Transverse colon (tissue), 4 donors: ENCODE results near the gene MGAT1. TPM values are rescaled to one million over a fixed set of nuclear protein-coding genes. Genes with fewer than 3 reads are reported as not detected.

ENCODE experiments used
- DNase-seq: peaks from one replicate; pipeline ENCODE4 v3.0.0-alpha.2; 2019
- H3K27ac ChIP-seq, 4 donors: fragments of 200-600 bp; sonication (generic); 2 replicates each; pipeline ENCODE4 v1.5.1; 2016 to 2018; ENCODE audit warnings: inconsistent platforms in 4 of 4
- H3K27me3 ChIP-seq: fragments of 200-600 bp; sonication (generic); 2 replicates; pipeline ENCODE4 v1.5.1; 2017; ENCODE audit warnings: inconsistent platforms
- H3K36me3 ChIP-seq, 4 donors: fragments of 200-600 bp; sonication (generic); 2 replicates each; pipeline ENCODE4 v1.5.1; 2017 to 2019; ENCODE audit warnings: inconsistent platforms in 4 of 4
- H3K4me1 ChIP-seq, 4 donors: fragments of 200-600 bp; sonication (generic); 2 replicates each; pipeline ENCODE4 v1.5.1; 2017 to 2020; ENCODE audit warnings: inconsistent platforms in 4 of 4
- H3K4me3 ChIP-seq, 4 donors: fragments of 200-600 bp; sonication (generic); 1 replicate in 1 of 4; 2 replicates in 3 of 4; pipeline versions ENCODE4 v1.5.1 to v1.6.1; 2017 to 2019; ENCODE audit warnings: inconsistent platforms in 4 of 4
- H3K9me3 ChIP-seq, 2 donors: fragments of 200-600 bp; sonication (generic); 2 replicates each; pipeline ENCODE4 v1.5.1; 2017 to 2019; ENCODE audit warnings: inconsistent platforms in 2 of 2
- EP300 ChIP-seq: sonication (generic); formaldehyde crosslinking; IDR thresholded peaks from one replicate; pipeline ENCODE4 v1.6.1; 2017; ENCODE audit warnings: antibody characterized with exemption, low read depth
- POLR2A ChIP-seq: fragments of 450-650 bp; IDR thresholded peaks from one replicate; pipeline ENCODE4 v1.6.1; 2016; ENCODE audit warnings: antibody characterized with exemption, mild to moderate bottlenecking, moderate library complexity
- POLR2AphosphoS5 ChIP-seq, 3 donors: sonication (generic); formaldehyde crosslinking; IDR thresholded peaks; one replicate each; pipeline ENCODE4 v1.6.1; 2016; ENCODE audit warnings: antibody characterized with exemption in 3 of 3
- WGBS, 2 donors: methylation state at CpG; one replicate each; pipeline ENCODE4 v1.1.5; 2018; ENCODE audit warnings: low coverage in 1 of 2; 5-methylcytosine and 5-hydroxymethylcytosine counted together
- in situ Hi-C, 4 donors: fragments of 200-750 bp; cut with MboI; loops; one replicate each; pipeline versions ENCODE4 v1.15.0 to v1.15.1; 2017; ENCODE audit warnings: low sequenced_read_pairs in 3 of 4, low pct_ligation_motif_present in 1 of 4, low pct_unique_long_range_greater_than_20kb in 1 of 4
- intact Hi-C: fragments of 100-400 bp; cut with DNase I; formaldehyde crosslinking; loops from one replicate; pipeline ENCODE4 v1.15.1; 2023; ENCODE audit warnings: low total_unique reads
- total RNA-seq, 4 donors: library from RNA; depleted of rRNA; stranded (reverse); fragments of >200 nt; gene quantifications; one replicate each; pipeline ENCODE4 v1.1.0, GENCODE V29; 2016
- TF ChIP-seq, protein P1 (sequence below), 5 experiments: fragments of 200-600 bp in 3 of 5; fragments of 450-650 bp in 2 of 5; sonication (generic) in 3 of 5; IDR thresholded peaks; 1 replicate in 2 of 5; 2 replicates in 3 of 5; pipeline ENCODE4 v1.5.1; 2016 to 2017; ENCODE audit warnings: antibody characterized with exemption in 5 of 5, inconsistent platforms in 3 of 5, mild to moderate bottlenecking in 2 of 5, moderate library complexity in 1 of 5

MGAT1 gene
- total RNA-seq, 4 donors from 2014 or later = 98.5 to 131 (median 114) TPM

DNA sequence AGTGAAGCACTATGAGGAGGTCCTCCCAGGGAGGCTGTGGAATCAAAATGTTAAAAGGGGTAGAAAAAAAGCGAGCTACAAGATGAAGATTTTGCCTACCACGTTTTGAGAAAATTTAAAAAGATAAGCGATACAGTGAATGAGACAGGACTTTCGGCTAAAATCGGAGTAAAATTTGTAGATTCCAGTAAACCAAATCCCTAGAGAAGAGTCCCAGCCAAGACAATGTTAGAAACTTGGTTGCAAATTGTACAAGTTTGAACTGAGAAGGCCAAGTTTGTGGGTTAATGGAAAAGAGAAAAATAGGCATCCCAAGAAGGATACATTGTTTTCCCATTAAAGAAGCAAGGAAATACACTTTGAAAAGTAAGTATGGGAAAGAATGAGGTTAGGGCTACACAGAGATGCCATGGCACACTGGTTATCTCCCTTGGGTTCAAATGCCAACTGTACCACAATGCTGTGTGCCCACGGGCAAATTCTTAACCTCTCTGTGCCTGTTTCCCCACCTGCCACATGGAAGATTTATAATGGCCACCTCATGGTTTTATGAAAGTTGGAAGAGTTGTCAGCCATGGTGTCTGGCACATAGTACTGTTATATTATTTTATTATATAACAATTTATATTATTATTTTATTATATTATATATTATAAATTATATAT, 16.2 kb upstream of the MGAT1 start:
- 80% methylated on average over 5 to 6 of the region's 6 CpGs for WGBS, 2 donors
- Histone ChIP-seq H3K27me3 (no peaks in the 10 kb centered on the region), H3K9me3 (no peaks in the 10 kb centered on the region), H3K4me3 (no peak overlapping the region), H3K36me3 (no peaks in the 10 kb centered on the region), H3K4me1 (peaks cover 0 to 30% (median 10%) of the 10 kb centered on the region in 4 donors), H3K27ac (peak overlapping the region; percentile 44 to 71 (median 62))
- TF ChIP-seq EP300 = no peak
- TF ChIP-seq POLR2AphosphoS5 (IDR thresholded peaks at IDR 0.05) = no peak
- TF ChIP-seq POLR2A = no peak
- TF ChIP-seq, protein P1, sequence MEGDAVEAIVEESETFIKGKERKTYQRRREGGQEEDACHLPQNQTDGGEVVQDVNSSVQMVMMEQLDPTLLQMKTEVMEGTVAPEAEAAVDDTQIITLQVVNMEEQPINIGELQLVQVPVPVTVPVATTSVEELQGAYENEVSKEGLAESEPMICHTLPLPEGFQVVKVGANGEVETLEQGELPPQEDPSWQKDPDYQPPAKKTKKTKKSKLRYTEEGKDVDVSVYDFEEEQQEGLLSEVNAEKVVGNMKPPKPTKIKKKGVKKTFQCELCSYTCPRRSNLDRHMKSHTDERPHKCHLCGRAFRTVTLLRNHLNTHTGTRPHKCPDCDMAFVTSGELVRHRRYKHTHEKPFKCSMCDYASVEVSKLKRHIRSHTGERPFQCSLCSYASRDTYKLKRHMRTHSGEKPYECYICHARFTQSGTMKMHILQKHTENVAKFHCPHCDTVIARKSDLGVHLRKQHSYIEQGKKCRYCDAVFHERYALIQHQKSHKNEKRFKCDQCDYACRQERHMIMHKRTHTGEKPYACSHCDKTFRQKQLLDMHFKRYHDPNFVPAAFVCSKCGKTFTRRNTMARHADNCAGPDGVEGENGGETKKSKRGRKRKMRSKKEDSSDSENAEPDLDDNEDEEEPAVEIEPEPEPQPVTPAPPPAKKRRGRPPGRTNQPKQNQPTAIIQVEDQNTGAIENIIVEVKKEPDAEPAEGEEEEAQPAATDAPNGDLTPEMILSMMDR (IDR thresholded peaks at IDR 0.05) = no peak
- DNase-seq = no peak
- in situ Hi-C loops = no loop called here
- intact Hi-C loops = no loop called here

DNA sequence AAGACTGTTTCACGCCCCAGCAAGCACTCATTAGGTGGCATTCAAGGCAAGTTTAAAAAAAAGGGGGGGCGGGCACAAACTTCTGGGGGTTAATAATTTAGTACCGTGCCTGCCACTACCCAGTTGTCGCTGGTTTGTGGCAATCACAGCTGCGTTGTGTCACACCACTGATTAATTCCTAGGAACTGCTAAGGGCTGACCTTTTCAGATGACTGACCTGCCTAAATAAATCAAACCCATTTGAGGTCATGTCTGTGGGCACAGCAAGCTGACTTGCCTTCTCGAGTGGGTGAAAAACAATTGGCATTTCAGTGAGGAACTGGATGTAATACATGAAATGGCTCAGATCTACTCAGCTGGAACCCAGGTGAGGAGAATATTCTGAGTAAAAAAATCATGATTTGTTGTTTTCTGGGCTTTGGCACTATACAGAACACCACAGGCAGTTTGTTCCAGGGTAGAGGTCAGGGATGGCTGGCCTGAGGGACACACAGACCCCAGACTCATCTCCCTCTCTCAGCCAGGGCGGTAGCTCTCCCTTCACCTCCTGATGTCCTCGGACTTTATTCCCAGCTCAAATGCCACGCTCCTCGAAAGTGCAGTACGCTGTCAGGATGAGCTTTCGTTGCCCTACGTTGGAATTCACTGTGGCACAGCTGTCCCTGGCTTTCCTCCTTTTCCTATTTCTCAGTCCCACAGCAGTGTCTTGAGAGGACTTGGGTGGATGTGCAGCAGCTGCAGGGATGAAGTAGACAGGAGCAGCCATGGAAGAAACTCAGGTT, 15.5 kb upstream of the MGAT1 start:
- intact Hi-C loops = no loop called here
- 57 to 81% methylated on average over 7 to 13 of the region's 13 CpGs for WGBS, 2 donors

DNA sequence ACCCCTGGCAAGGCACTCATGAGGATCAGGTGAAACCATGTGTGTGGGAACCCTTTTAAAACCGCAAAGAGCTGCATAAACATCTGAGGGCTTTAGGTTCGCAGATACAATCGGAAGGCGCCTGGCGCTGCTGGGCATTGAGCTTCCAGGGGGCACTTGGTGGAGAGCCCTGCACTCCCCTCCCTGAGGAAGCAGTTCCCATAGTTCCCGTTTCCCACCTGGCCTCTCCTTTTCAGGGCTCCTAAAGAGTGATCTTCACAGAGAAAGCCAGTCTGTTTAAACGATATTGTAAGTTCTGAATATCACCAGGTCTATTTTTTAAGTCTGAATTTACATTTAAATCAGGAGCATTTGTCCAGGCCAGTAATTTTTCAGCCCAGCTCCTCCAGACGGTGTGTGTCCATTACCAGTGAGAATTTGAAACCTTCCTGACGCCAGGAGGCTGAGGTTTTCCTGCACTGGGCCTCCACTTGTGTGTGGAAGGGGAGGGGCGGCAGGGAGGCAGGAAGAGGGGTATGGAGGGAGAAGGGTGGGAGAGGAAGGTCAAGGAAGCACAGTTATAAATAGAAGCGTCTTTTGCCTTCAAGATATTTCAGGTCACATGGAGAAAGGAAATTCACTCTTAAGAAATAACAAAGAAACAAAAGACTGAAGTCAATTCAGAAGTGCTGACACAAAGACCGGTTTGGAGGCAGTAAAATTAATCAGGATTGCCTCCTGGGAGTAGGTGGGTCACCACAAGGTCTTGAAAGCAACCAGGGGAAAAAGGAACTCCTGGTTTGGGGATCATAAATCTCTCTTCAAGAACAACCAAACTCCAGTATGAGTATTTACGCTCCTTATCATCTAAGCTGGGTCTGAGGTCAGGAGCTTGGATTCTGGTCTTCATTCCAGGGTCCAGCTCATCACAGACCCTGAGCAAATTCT, 14.3 kb upstream of the MGAT1 start:
- H3K27ac ChIP-seq = peak overlapping the region; percentile 44 to 71 (median 62)
- H3K27me3 ChIP-seq = no peaks in the 10 kb centered on the region
- 47 to 59% methylated on average over 10 to 13 of the region's 13 CpGs for WGBS, 2 donors
- DNase-seq = no peak
- in situ Hi-C loops = no loop called here
- no peaks in the 10 kb centered on the region for H3K9me3 ChIP-seq
- no peak overlapping the region for H3K4me3 ChIP-seq
- H3K4me1 ChIP-seq = peaks cover under 1 to 33% (median 10%) of the 10 kb centered on the region in 4 donors
- no peaks in the 10 kb centered on the region for H3K36me3 ChIP-seq
- intact Hi-C loops = no loop called here
- TF ChIP-seq POLR2AphosphoS5 (IDR thresholded peaks at IDR 0.05) (peak in 1 of 3 donors; percentile 8), EP300 (no peak)

More for the DNA sequence above, 15.5 kb upstream of the MGAT1 start:
- in situ Hi-C loops = no loop called here
- Histone ChIP-seq H3K27me3 (no peaks in the 10 kb centered on the region), H3K4me1 (peaks cover 0 to 29% (median 10%) of the 10 kb centered on the region in 4 donors), H3K27ac (peak overlapping the region; percentile 44 to 71 (median 62)), H3K36me3 (no peaks in the 10 kb centered on the region), H3K9me3 (no peaks in the 10 kb centered on the region), H3K4me3 (no peak overlapping the region)
- DNase-seq = no peak
- TF ChIP-seq, protein P1 (IDR thresholded peaks at IDR 0.05) = no peak
- no peak for TF ChIP-seq POLR2A
- TF ChIP-seq POLR2AphosphoS5 (IDR thresholded peaks at IDR 0.05) = no peak
- TF ChIP-seq EP300 = no peak

DNA sequence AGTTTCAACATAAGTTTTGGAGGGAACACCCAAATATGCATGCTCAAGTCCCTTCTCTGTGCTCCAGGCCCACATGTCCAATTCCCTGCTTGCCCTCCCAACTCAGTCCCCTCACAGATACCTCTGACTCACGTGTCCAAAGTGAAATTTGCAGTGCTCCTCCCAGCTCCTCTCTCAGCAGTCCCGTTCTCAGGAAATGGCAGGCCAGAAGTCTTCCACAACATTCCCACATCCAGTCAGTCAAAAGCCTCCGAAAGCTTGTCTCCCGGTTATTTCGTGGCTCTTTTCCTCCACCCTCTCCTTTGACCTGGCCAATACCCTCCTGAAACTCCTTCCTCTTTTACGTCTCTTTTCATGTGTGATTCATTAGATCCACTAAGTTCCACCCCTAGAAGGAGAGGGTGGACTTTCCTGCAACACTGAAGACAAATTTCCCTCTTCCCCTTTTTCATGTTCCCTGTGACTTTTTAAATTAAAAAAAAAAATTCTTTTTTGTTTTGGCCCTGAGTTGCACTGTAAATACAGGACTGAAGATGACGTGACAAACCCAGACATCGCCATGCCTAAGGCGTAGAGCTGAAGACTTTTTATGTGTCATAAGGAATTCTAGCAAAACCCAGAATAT, 12.8 kb upstream of the MGAT1 start:
- peak overlapping the region in 1 of 4 donors; percentile 28 for H3K4me3 ChIP-seq
- WGBS, 2 donors = 58 to 70% methylated on average over 8 to 9 of the region's 9 CpGs

More for the DNA sequence above, 12.8 kb upstream of the MGAT1 start:
- in situ Hi-C loops = no loop called here
- Histone ChIP-seq H3K27me3 (no peaks in the 10 kb centered on the region), H3K4me1 (peaks cover 9 to 34% (median 18%) of the 10 kb centered on the region in 4 donors), H3K27ac (peak overlapping the region; percentile 44 to 71 (median 62)), H3K36me3 (no peaks in the 10 kb centered on the region), H3K9me3 (no peaks in the 10 kb centered on the region)
- intact Hi-C loops = no loop called here
- TF ChIP-seq, protein P1 (IDR thresholded peaks at IDR 0.05) = no peak
- TF ChIP-seq EP300 (no peak), POLR2A (peak; percentile 44), POLR2AphosphoS5 (IDR thresholded peaks at IDR 0.05) (peak in 2 of 3 donors; percentile 13 to 51)
- no peak for DNase-seq
